ENCODE data around the gene GIGYF2. TPM values are rescaled to one million over a fixed set of nuclear protein-coding genes. Genes with fewer than 3 reads are reported as not detected.

GIGYF2 gene
- total and polyA plus RNA-seq, 2 of the 4 experiments (the other 2 are of a cell fraction) = 14.7 to 66.0 TPM

GRCh38 chr2:232878855-232879617 is 181.9 kb downstream of the GIGYF2 start:
- Histone ChIP-seq H3K9me3 (ENCODE audit: control insufficient read depth, insufficient read depth, low read length) (no peaks in the 10 kb centered on the region), H3K9me1 (ENCODE audit: insufficient read depth, low read length) (no peaks in the 10 kb centered on the region), H4K8ac (ENCODE audit: low read depth in 2 of 2, low read length in 2 of 2) (no peak overlapping the region), H3K18ac (ENCODE audit: low read depth, low read length) (no peak overlapping the region), H2AFZ (replicated peaks; ENCODE audit: low read length, poor library complexity) (no peak overlapping the region), H3K14ac (replicated peaks; ENCODE audit: low read depth, low read length) (no peak overlapping the region), H2AK5ac (ENCODE audit: low read depth, low read length) (no peak overlapping the region), H4K91ac (ENCODE audit: insufficient read depth, low read depth, low read length) (no peak overlapping the region), H2BK15ac (ENCODE audit: low read depth, low read length) (no peak overlapping the region), H3K36me3 (ENCODE audit: control insufficient read depth, insufficient read depth, low read length) (no peaks in the 10 kb centered on the region), H3K27ac (ENCODE audit: insufficient read depth, low read length) (no peak overlapping the region), H3K23ac (ENCODE audit: low read depth, low read length) (no peak overlapping the region), H3K56ac (ENCODE audit: extremely low read depth, insufficient read depth, low read length) (no peak overlapping the region), H3K4ac (ENCODE audit: low read depth, low read length) (no peak overlapping the region), H2AK9ac (replicated peaks; ENCODE audit: low read depth, low read length, poor library complexity) (no peak overlapping the region), H4K5ac (ENCODE audit: low read depth, low read length) (no peak overlapping the region), H3K79me1 (ENCODE audit: low read depth in 1 of 2, low read length in 2 of 2) (no peaks in the 10 kb centered on the region), H4K20me1 (ENCODE audit: insufficient read depth, low read length) (no peaks in the 10 kb centered on the region; the same call in 1 of the 2 replicates), H2BK120ac (ENCODE audit: low read depth, low read length) (no peak overlapping the region), H3K4me1 (ENCODE audit: control insufficient read depth, insufficient read depth, low read length) (peaks cover 1% of the 10 kb centered on the region; the same call in 1 of the 2 replicates), H2BK5ac (ENCODE audit: low read depth, low read length, poor library complexity, severe bottlenecking) (no peak overlapping the region), H3K27me3 (ENCODE audit: control insufficient read depth, insufficient read depth, low read length) (peaks cover 18% of the 10 kb centered on the region), H3K4me2 (ENCODE audit: low read depth, low read length) (no peak overlapping the region), H3K4me3 (ENCODE audit: insufficient read depth, low read depth, low read length) (no peak overlapping the region), H3K9ac (ENCODE audit: low read depth, low read length) (no peak overlapping the region), H2BK20ac (ENCODE audit: low read depth, low read length) (no peak overlapping the region)
- dilution Hi-C loops (cut with HindIII; ENCODE audit: low sequenced_read_pairs, unreplicated experiment) (no loop called here), intact Hi-C loops (cut with micrococcal nuclease) (no loop called here), in situ Hi-C loops (cut with MboI; ENCODE audit: low sequenced_read_pairs) (no loop called here)
- no TSS peak for BruUV-seq (replicated peaks)
- ChIA-PET POLR2A (ENCODE audit: unreplicated experiment) (no interaction called here), CTCF (no interaction called here)
- DNase-seq = no peak
- WGBS, 2 experiments (ENCODE audit: extremely low coverage in 2 of 2, insufficient read length in 1 of 2) = 69% methylated on average over 5 of the region's 20 CpGs; no CpG with 5 or more reads in 1 of the 2 experiments
- ATAC-seq (ENCODE audit: low read depth) = no peak
- no peak for TF ChIP-seq RFX5 (IDR thresholded peaks at IDR 0.05; ENCODE audit: low read depth, low read length)
- no peak for TF ChIP-seq BHLHE40 (IDR thresholded peaks at IDR 0.05; ENCODE audit: low read depth, low read length)
- no peak for TF ChIP-seq ELK1 (IDR thresholded peaks at IDR 0.05; ENCODE audit: borderline replicate concordance, low read depth, low read length)
- no peak for TF ChIP-seq CTCF (conservative IDR thresholded peaks at IDR 0.05; ENCODE audit: low read depth, low read length)

Measured in IMR-90 (cell line).